Erythroblast (primary cell): ENCODE measurements around the gene MMP20.

Source experiments
- GATA1 ChIP-seq: IDR thresholded peaks from 2 replicates; pipeline ENCODE4 v1.6.1; 2011; ENCODE audit warnings: low read depth, mild to moderate bottlenecking, control low read depth, low read length, moderate library complexity
- POLR2A ChIP-seq: IDR thresholded peaks from 2 replicates; pipeline ENCODE4 v1.6.1; 2011; ENCODE audit warnings: mild to moderate bottlenecking, low read length

DNA sequence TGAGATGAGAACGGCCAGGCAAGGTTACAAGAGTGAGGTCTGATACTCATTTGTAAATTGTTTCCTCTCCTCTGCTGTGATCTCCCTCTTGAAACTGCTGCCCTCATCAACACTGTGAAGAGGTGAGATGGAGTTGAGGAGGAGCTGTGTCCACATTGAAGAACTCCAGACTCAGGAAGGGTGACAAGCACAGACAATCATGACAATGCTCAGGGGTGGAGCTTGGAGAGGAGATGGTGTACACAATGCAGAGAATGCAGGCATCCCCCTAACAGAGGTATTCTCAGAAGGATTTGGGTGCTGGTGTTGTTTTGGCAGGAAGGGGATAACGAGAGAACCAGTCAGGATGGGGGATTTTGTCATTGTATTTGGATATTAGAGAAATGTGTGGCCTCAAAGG lies 73.1 kb downstream of the MMP20 start:
- TF ChIP-seq POLR2A (no peak), GATA1 (no peak)
